SK-N-SH (cell line): ENCODE measurements around the gene ZFP36. TPM values are rescaled to one million over a fixed set of nuclear protein-coding genes. Genes with fewer than 3 reads are reported as not detected.

Source experiments
- CTCF ChIA-PET: fragments of 300-600, 350-600 bp; formaldehyde crosslinking; extraction: SDS; loops from one replicate; lab custom pipeline; 2021; lab: Yijun Ruan, JAX
- POLR2A ChIA-PET: fragments of 350-600 bp; sonication (Branson Sonifier 250); formaldehyde crosslinking; extraction: SDS; loops from one replicate; lab custom pipeline; 2020; ENCODE audit warnings: antibody characterized with exemption, inconsistent platforms; lab: Yijun Ruan, JAX
- DNase-seq: peaks from one replicate; pipeline ENCODE4 v3.0.0; 2012
- H2AFZ ChIP-seq: fragments of 200-600 bp; sonication (generic); 2 replicates; pipeline ENCODE4 v1.8.1; 2016; ENCODE audit warnings: antibody characterized with exemption, mild to moderate bottlenecking, low read depth
- H3F3A ChIP-seq: fragments of 200-600 bp; sonication (generic); replicated peaks from 2 replicates; pipeline ENCODE3; 2016; ENCODE audit warnings: antibody characterized with exemption, mild to moderate bottlenecking; ENCODE audit not compliant: insufficient read depth
- H3K27ac ChIP-seq, 2 experiments: fragments of 200-500 bp in 1 of 2; fragments of 200-600 bp in 1 of 2; sonication (Bioruptor generic) in 1 of 2; sonication (generic), shearing (Covaris generic) in 1 of 2; 2 replicates each; pipeline versions ENCODE4 v1.5.1 to v1.6.1; 2014 to 2016; ENCODE audit warnings: low read depth in 2 of 2, inconsistent platforms in 1 of 2, low read length in 1 of 2, mild to moderate bottlenecking in 1 of 2, mixed read lengths in 1 of 2
- H3K27me3 ChIP-seq: fragments of 200-600 bp; sonication (generic), shearing (Covaris generic); 2 replicates; pipeline ENCODE4 v1.6.1; 2016; ENCODE audit warnings: mixed run types; ENCODE audit not compliant: insufficient read depth
- H3K36me3 ChIP-seq, 2 experiments: fragments of 200-500 bp in 1 of 2; fragments of 200-600 bp in 1 of 2; sonication (Bioruptor generic) in 1 of 2; sonication (generic) in 1 of 2; replicated peaks in 1 of 2; 2 replicates each; pipeline versions ENCODE3 to v1.5.1; 2014 to 2016; ENCODE audit warnings: low read length in 1 of 2, mild to moderate bottlenecking in 1 of 2; ENCODE audit not compliant: insufficient read depth in 2 of 2, control insufficient read depth in 1 of 2
- H3K4me1 ChIP-seq, 2 experiments: fragments of 200-500 bp in 1 of 2; fragments of 200-600 bp in 1 of 2; sonication (Bioruptor generic) in 1 of 2; sonication (generic), shearing (Covaris generic) in 1 of 2; 2 replicates each; pipeline versions ENCODE4 v1.5.1 to v1.6.1; 2014 to 2016; ENCODE audit warnings: low read depth in 1 of 2, low read length in 1 of 2, mixed run types in 1 of 2; ENCODE audit not compliant: insufficient read depth in 2 of 2, control insufficient read depth in 1 of 2
- H3K4me2 ChIP-seq: fragments of 200-600 bp; sonication (generic), shearing (Covaris generic); 2 replicates; pipeline ENCODE4 v1.6.1; 2017; ENCODE audit warnings: mixed run types
- H3K4me3 ChIP-seq, 2 experiments: fragments of 200-500 bp in 1 of 2; fragments of 200-600 bp in 1 of 2; sonication (Bioruptor generic) in 1 of 2; sonication (generic), shearing (Covaris generic) in 1 of 2; 2 replicates each; pipeline versions ENCODE4 v1.5.1 to v1.8.1; 2014 to 2016; ENCODE audit warnings: low read depth in 2 of 2, inconsistent platforms in 1 of 2, low read length in 1 of 2, mild to moderate bottlenecking in 1 of 2, mixed read lengths in 1 of 2, moderate library complexity in 1 of 2
- H3K79me2 ChIP-seq: fragments of 200-600 bp; sonication (generic); 2 replicates; pipeline ENCODE4 v1.8.1; 2017; ENCODE audit warnings: mild to moderate bottlenecking; ENCODE audit not compliant: insufficient read depth
- H3K9ac ChIP-seq: fragments of 200-600 bp; sonication (generic); 2 replicates; pipeline ENCODE4 v1.6.1; 2017; ENCODE audit warnings: mixed run types
- H3K9me2 ChIP-seq: fragments of 200-600 bp; sonication (generic); 2 replicates; pipeline ENCODE4 v1.6.1; 2017; ENCODE audit warnings: mixed run types
- H3K9me3 ChIP-seq: fragments of 200-600 bp; sonication (generic); 2 replicates; pipeline ENCODE4 v1.6.1; 2017; ENCODE audit warnings: mixed run types, mild to moderate bottlenecking, moderate library complexity
- H4K20me1 ChIP-seq: fragments of 200-600 bp; sonication (generic); 2 replicates; pipeline ENCODE4 v1.6.1; 2017; ENCODE audit warnings: mild to moderate bottlenecking, mixed run types; ENCODE audit not compliant: insufficient read depth
- ELF1 ChIP-seq: IDR thresholded peaks from 2 replicates; pipeline ENCODE4 v1.4.0; 2012
- EP300 ChIP-seq, 2 experiments: IDR thresholded peaks; 2 replicates each; pipeline versions ENCODE4 v1.4.0 to v1.6.1; 2012; ENCODE audit warnings: borderline replicate concordance in 1 of 2, low read depth in 1 of 2, low read length in 1 of 2
- EZH2phosphoT487 ChIP-seq: fragments of 200-600 bp; sonication (generic); IDR thresholded peaks from 2 replicates; pipeline ENCODE4 v1.6.1; 2017; ENCODE audit warnings: low read depth, mixed run types, mild to moderate bottlenecking, antibody characterized with exemption, moderate library complexity, borderline replicate concordance
- FOSL2 ChIP-seq: IDR thresholded peaks from 2 replicates; pipeline ENCODE4 v1.4.0; 2012; ENCODE audit warnings: low read depth, mild to moderate bottlenecking, moderate library complexity, borderline replicate concordance
- FOXJ3 ChIP-seq: sonication (generic); formaldehyde crosslinking; IDR thresholded peaks from 2 replicates; pipeline ENCODE4 v1.5.1; 2020; ENCODE audit warnings: mild to moderate bottlenecking, missing genetic modification reagents
- GATA2 ChIP-seq: sonication (generic); formaldehyde crosslinking; IDR thresholded peaks from 2 replicates; pipeline ENCODE4 v1.5.0; 2020; ENCODE audit warnings: mild to moderate bottlenecking, missing genetic modification reagents
- IRF3 ChIP-seq: fragments of 150-350 bp; IDR thresholded peaks from 2 replicates; pipeline ENCODE4 v1.6.1; 2016; ENCODE audit warnings: mild to moderate bottlenecking, low read depth, low read length
- MXI1 ChIP-seq: IDR thresholded peaks from 2 replicates; pipeline ENCODE4 v1.6.1; 2012; ENCODE audit warnings: mild to moderate bottlenecking, low read depth, low read length, improper control_type of control experiment
- NFIC ChIP-seq: IDR thresholded peaks from 2 replicates; pipeline ENCODE4 v1.4.0; 2012; ENCODE audit warnings: borderline replicate concordance
- NRF1 ChIP-seq: IDR thresholded peaks from 2 replicates; pipeline ENCODE4 v1.6.1; 2012; ENCODE audit warnings: low read depth, mild to moderate bottlenecking, low read length
- RFX5 ChIP-seq: IDR thresholded peaks from 2 replicates; pipeline ENCODE4 v1.6.1; 2012; ENCODE audit warnings: mild to moderate bottlenecking, improper control_type of control experiment, low read length
- SIN3A ChIP-seq: IDR thresholded peaks from 2 replicates; pipeline ENCODE4 v1.6.1; 2012; ENCODE audit warnings: low read depth, mild to moderate bottlenecking, low read length, moderate library complexity, borderline replicate concordance
- SMC3 ChIP-seq: IDR thresholded peaks from 2 replicates; pipeline ENCODE4 v1.6.1; 2012; ENCODE audit warnings: low read depth, low read length, improper control_type of control experiment
- TAF1 ChIP-seq: IDR thresholded peaks from 2 replicates; pipeline ENCODE4 v1.6.1; 2012; ENCODE audit warnings: low read depth, mild to moderate bottlenecking, low read length, moderate library complexity, borderline replicate concordance
- TCF12 ChIP-seq: IDR thresholded peaks from 2 replicates; pipeline ENCODE4 v1.4.0; 2012
- TEAD4 ChIP-seq: IDR thresholded peaks from 2 replicates; pipeline ENCODE4 v1.4.0; 2012; ENCODE audit warnings: mild to moderate bottlenecking, borderline replicate concordance; ENCODE audit not compliant: insufficient read depth
- YY1 ChIP-seq: IDR thresholded peaks from 2 replicates; pipeline ENCODE4 v1.4.0; 2012; ENCODE audit warnings: low read depth, mild to moderate bottlenecking
- ZBTB33 ChIP-seq: IDR thresholded peaks from 2 replicates; pipeline ENCODE4 v1.4.0; 2012; ENCODE audit warnings: low read depth, borderline replicate concordance
- WGBS: methylation state at CpG from one replicate; pipeline ENCODE4 v1.1.6; 2017; ENCODE audit warnings: low lambda C conversion rate; 5-methylcytosine and 5-hydroxymethylcytosine counted together
- polyA plus RNA-seq, 3 experiments: library from polyadenylated mRNA; depleted of rRNA; stranded (reverse); fragments of >200 nt; gene quantifications; 2 replicates each; pipeline ENCODE4 v1.2.3, GENCODE V29; 2012
- TF ChIP-seq, protein P1 (sequence below): fragments of 200-600 bp; sonication (generic); IDR thresholded peaks from 2 replicates; pipeline ENCODE4 v1.6.1; 2017; ENCODE audit warnings: antibody characterized with exemption, mild to moderate bottlenecking, moderate library complexity
- TF ChIP-seq, protein P2 (sequence below): fragments of 150-350 bp; IDR thresholded peaks from 2 replicates; pipeline ENCODE4 v1.6.1; 2017; ENCODE audit warnings: antibody characterized with exemption, low read length, low read depth, borderline replicate concordance

Gene ZFP36
- polyA plus RNA-seq, 1 of the 3 experiments (the other 2 are of a cell fraction): 49.3 TPM

DNA sequence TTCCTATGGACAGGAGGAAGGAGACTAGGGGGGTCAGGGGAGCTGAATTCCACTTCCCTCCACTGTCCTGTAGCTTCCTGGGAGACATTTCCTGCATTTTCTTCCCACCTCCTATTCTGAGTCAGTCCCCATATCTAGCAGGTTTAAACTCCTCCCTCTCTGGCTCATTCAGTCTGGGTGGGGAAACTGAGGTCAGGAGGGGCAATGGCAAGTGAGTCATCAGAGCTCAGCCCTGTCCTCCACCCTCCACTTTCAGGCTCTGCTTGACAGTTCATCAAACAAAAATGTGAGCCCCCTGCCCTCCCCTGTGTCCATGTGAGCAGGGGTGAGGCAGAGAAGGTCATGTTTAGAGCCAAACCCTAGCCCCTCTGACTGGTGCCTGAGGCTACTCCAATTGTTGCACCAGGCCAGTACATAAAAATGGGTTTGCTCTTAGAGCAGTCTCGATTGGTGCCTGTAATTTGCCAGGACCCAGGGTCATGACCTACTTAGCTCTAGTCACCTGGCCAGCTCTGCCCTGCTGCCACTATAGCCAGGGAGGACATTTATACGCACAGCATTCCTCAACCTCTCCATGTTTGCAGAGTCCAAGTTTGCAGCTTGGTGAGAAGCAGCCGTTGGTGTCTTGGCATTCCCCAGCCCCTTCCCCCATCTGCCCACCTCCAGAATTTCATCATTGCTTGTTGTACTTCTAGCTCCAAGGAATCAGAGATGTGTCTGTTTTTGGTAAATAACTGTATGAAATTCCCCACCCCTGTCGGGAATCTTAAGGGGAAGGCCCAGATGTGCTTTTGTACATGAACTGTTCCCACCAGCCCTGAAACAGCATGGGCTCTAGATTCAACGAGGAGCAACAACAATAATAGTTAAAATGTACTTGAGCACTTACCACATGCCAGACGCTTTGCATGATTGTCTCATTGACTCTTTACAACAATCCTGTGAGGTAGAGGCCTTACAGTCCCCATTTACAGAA is 43.7 kb upstream of the ZFP36 start:
- H3K79me2 ChIP-seq: no peaks in the 10 kb centered on the region; the same call in 1 of the 2 replicates
- H3F3A ChIP-seq: peaks cover 12% of the 10 kb centered on the region
- H3K36me3 ChIP-seq: peaks cover 18 to 43% of the 10 kb centered on the region in 2 experiments
- H2AFZ ChIP-seq: no peak overlapping the region
- ChIA-PET CTCF (interaction anchor here (1.2 to 1.3 kb wide), 2 partner anchors 13 to 21 kb away, joined by 3 to 4 read pairs; partner anchors contain the start of gene SAMD4B), POLR2A (interaction anchor here (0.6 to 1.2 kb wide), 2 partner anchors 10 to 21 kb away, joined by 3 to 4 read pairs; partner anchors contain the start of gene SAMD4B)
- WGBS: 79% methylated on average over 6 of the region's 6 CpGs
- H4K20me1 ChIP-seq: no peaks in the 10 kb centered on the region; the same call in 1 of the 2 replicates
- no peak for TF ChIP-seq TEAD4
- TF ChIP-seq EZH2phosphoT487: no peak
- no peak for TF ChIP-seq NRF1
- no peak for TF ChIP-seq ELF1
- TF ChIP-seq MXI1: no peak
- no peak for TF ChIP-seq SMC3
- no peak for TF ChIP-seq FOSL2
- no peak for TF ChIP-seq YY1
- no peak for TF ChIP-seq TAF1
- no peak for TF ChIP-seq NFIC
- no peak for TF ChIP-seq FOXJ3 (CRISPR knock-in tag)
- TF ChIP-seq IRF3: no peak
- TF ChIP-seq GATA2 (CRISPR knock-in tag): no peak
- no peak for TF ChIP-seq RFX5
- TF ChIP-seq, protein P1, sequence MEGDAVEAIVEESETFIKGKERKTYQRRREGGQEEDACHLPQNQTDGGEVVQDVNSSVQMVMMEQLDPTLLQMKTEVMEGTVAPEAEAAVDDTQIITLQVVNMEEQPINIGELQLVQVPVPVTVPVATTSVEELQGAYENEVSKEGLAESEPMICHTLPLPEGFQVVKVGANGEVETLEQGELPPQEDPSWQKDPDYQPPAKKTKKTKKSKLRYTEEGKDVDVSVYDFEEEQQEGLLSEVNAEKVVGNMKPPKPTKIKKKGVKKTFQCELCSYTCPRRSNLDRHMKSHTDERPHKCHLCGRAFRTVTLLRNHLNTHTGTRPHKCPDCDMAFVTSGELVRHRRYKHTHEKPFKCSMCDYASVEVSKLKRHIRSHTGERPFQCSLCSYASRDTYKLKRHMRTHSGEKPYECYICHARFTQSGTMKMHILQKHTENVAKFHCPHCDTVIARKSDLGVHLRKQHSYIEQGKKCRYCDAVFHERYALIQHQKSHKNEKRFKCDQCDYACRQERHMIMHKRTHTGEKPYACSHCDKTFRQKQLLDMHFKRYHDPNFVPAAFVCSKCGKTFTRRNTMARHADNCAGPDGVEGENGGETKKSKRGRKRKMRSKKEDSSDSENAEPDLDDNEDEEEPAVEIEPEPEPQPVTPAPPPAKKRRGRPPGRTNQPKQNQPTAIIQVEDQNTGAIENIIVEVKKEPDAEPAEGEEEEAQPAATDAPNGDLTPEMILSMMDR: no peak
- TF ChIP-seq, protein P2, sequence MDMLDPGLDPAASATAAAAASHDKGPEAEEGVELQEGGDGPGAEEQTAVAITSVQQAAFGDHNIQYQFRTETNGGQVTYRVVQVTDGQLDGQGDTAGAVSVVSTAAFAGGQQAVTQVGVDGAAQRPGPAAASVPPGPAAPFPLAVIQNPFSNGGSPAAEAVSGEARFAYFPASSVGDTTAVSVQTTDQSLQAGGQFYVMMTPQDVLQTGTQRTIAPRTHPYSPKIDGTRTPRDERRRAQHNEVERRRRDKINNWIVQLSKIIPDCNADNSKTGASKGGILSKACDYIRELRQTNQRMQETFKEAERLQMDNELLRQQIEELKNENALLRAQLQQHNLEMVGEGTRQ: no peak
- no peak for TF ChIP-seq ZBTB33
- no peak for TF ChIP-seq EP300 (IDR thresholded peaks at IDR 0.05; ENCODE audit: borderline replicate concordance in 1 of 2, low read depth in 1 of 2, low read length in 1 of 2)
- TF ChIP-seq TCF12: no peak
- TF ChIP-seq SIN3A: no peak
- H3K9me3 ChIP-seq: no peaks in the 10 kb centered on the region
- no peak overlapping the region for H3K4me3 ChIP-seq
- H3K9me2 ChIP-seq: no peaks in the 10 kb centered on the region
- H3K27me3 ChIP-seq: no peaks in the 10 kb centered on the region
- H3K4me2 ChIP-seq: 0 out of 2 replicates have a peak overlapping the region, but pooled peaks have one; percentile 8
- H3K27ac ChIP-seq: peak overlapping the region; percentile 11; a peak in 2 of 4 replicates
- H3K9ac ChIP-seq: 0 out of 2 replicates have a peak overlapping the region, but pooled peaks have one; percentile 1
- DNase-seq: no peak
- peaks cover 7 to 9% of the 10 kb centered on the region in 2 experiments; a peak in 2 of 4 replicates for H3K4me1 ChIP-seq
